Measurements from ENCODE around the gene TRPM1.

Gene TRPM1

DNA sequence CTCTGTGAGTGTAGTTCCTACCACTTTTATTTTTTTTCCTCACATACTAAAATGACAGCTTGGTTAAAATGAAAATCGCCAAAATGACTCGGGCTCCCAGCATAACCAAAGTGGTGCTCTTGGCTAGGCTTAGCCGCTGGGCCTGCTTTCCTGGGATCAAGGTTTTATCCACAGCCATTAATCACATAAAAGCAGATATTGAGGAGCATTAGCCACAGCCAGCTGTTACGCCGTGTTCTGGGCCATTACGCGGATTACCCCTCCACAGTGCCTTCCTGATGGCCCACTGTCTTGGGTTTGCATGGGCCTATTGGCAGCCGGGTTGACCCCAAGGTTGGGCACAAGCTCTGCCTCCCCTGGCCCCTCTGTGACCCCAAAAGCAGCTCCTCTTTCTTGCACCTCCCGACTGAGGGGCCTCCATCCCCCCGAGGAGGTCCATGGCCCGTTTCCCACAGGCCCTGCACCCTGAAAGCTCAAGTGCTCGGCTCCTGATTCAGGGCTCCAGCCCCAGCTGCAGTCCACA is 30.4 kb upstream of the TRPM1 start:
- no peaks in the 10 kb centered on the region for H3K27me3 ChIP-seq (ENCODE audit: insufficient read depth, insufficient read length)
- peaks cover 9% of the 10 kb centered on the region; the same call in 1 of the 2 replicates for H3K9me3 ChIP-seq (ENCODE audit: insufficient read depth, low read length)
- H3K36me3 ChIP-seq (ENCODE audit: insufficient read depth, insufficient read length, low read length), result no peaks in the 10 kb centered on the region
- no peak for DNase-seq (ENCODE audit: low read depth, low spot score)
- no peak overlapping the region for H3K4me3 ChIP-seq (ENCODE audit: insufficient read length, low read depth)
- TF ChIP-seq YY1 (IDR thresholded peaks at IDR 0.05; ENCODE audit: insufficient read depth, insufficient read length) (no peak), SUZ12 (IDR thresholded peaks at IDR 0.05; ENCODE audit: extremely low read depth, insufficient read depth, insufficient read length) (no peak), ZNF274 (IDR thresholded peaks at IDR 0.05; ENCODE audit: low read depth, low read length) (no peak)
- peaks cover 8% of the 10 kb centered on the region for H3K4me1 ChIP-seq (ENCODE audit: insufficient read depth, insufficient read length)
- H3K9ac ChIP-seq (ENCODE audit: insufficient read length, low read depth), result no peak overlapping the region

GRCh38 chr15:31130576-31131237 is 29.2 kb upstream of the TRPM1 start:
- no peak overlapping the region for H3K9ac ChIP-seq (ENCODE audit: insufficient read length, low read depth)
- DNase-seq (ENCODE audit: low read depth, low spot score), result no peak

GRCh38 chr15:31129769-31130303 is 28.3 kb upstream of the TRPM1 start:
- Histone ChIP-seq H3K27me3 (ENCODE audit: insufficient read depth, insufficient read length) (no peaks in the 10 kb centered on the region), H3K9me3 (ENCODE audit: insufficient read depth, low read length) (peaks cover 9% of the 10 kb centered on the region; the same call in 1 of the 2 replicates), H3K4me1 (ENCODE audit: insufficient read depth, insufficient read length) (peaks cover 5% of the 10 kb centered on the region), H3K4me3 (ENCODE audit: insufficient read length, low read depth) (no peak overlapping the region), H3K36me3 (ENCODE audit: insufficient read depth, insufficient read length, low read length) (no peaks in the 10 kb centered on the region), H3K9ac (ENCODE audit: insufficient read length, low read depth) (no peak overlapping the region)
- DNase-seq (ENCODE audit: low read depth, low spot score), result no peak
- TF ChIP-seq SUZ12 (IDR thresholded peaks at IDR 0.05; ENCODE audit: extremely low read depth, insufficient read depth, insufficient read length) (no peak), YY1 (IDR thresholded peaks at IDR 0.05; ENCODE audit: insufficient read depth, insufficient read length) (no peak), ZNF274 (IDR thresholded peaks at IDR 0.05; ENCODE audit: low read depth, low read length) (no peak)

More at GRCh38 chr15:31130576-31131237, 29.2 kb upstream of the TRPM1 start:
- no peaks in the 10 kb centered on the region for H3K27me3 ChIP-seq (ENCODE audit: insufficient read depth, insufficient read length)
- peaks cover 9% of the 10 kb centered on the region; the same call in 1 of the 2 replicates for H3K9me3 ChIP-seq (ENCODE audit: insufficient read depth, low read length)
- no peak for TF ChIP-seq SUZ12 (IDR thresholded peaks at IDR 0.05; ENCODE audit: extremely low read depth, insufficient read depth, insufficient read length)
- TF ChIP-seq ZNF274 (IDR thresholded peaks at IDR 0.05; ENCODE audit: low read depth, low read length), result no peak
- no peak for TF ChIP-seq YY1 (IDR thresholded peaks at IDR 0.05; ENCODE audit: insufficient read depth, insufficient read length)
- no peaks in the 10 kb centered on the region for H3K36me3 ChIP-seq (ENCODE audit: insufficient read depth, insufficient read length, low read length)
- H3K4me3 ChIP-seq (ENCODE audit: insufficient read length, low read depth), result no peak overlapping the region
- H3K4me1 ChIP-seq (ENCODE audit: insufficient read depth, insufficient read length), result peaks cover 5% of the 10 kb centered on the region

DNA sequence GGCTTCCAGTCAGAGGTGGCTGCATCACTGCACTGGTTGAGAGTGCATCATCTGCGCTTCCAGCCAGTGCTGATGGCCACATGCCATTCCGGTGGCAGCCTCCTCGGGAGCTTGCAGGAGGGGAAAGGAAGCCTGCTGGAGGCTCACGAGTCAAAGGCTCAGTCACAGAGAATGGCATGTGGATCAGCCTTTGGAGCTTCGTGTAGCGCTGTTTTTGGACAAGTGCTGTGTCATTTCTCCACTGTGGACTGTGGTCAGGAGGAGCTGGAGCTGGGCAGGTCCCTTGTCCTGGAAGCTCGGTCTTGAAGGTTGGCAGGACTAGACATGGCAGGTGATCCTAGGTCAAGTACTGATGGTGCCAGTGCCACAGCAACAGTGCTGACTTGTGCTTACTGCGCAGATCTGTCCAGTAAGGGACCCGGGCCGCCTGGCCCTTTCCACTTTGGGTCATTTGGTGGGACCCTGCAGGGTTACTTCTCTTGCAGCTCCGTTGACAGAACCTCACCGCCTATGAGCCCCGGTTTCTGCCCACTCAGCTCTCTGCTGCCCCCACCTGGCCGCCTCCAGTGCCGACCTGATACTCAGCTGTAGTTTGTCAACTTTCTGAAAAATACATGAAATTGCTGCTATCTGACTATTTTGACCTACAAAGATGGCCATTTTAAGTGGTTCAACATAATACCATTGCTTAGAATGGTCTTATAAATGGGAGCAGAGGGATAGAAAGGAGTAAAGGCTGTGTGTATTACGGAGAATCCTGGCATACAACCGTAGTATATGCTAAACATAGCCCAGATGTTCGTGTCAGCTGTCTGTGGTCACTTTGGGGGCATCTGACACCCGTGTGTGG is 27.6 kb upstream of the TRPM1 start:
- Histone ChIP-seq H3K9ac (ENCODE audit: insufficient read length, low read depth) (no peak overlapping the region), H3K4me1 (ENCODE audit: insufficient read depth, insufficient read length) (peaks cover 5% of the 10 kb centered on the region), H3K4me3 (ENCODE audit: insufficient read length, low read depth) (no peak overlapping the region), H3K9me3 (ENCODE audit: insufficient read depth, low read length) (peaks cover 6% of the 10 kb centered on the region; the same call in 1 of the 2 replicates), H3K36me3 (ENCODE audit: insufficient read depth, insufficient read length, low read length) (no peaks in the 10 kb centered on the region), H3K27me3 (ENCODE audit: insufficient read depth, insufficient read length) (no peaks in the 10 kb centered on the region)
- DNase-seq (ENCODE audit: low read depth, low spot score), result no peak
- TF ChIP-seq YY1 (IDR thresholded peaks at IDR 0.05; ENCODE audit: insufficient read depth, insufficient read length) (no peak), ZNF274 (IDR thresholded peaks at IDR 0.05; ENCODE audit: low read depth, low read length) (no peak), SUZ12 (IDR thresholded peaks at IDR 0.05; ENCODE audit: extremely low read depth, insufficient read depth, insufficient read length) (no peak)

GRCh38 chr15:31128477-31128876 is 27.0 kb upstream of the TRPM1 start:
- no peak for DNase-seq (ENCODE audit: low read depth, low spot score)
- no peak overlapping the region for H3K9ac ChIP-seq (ENCODE audit: insufficient read length, low read depth)
- H3K9me3 ChIP-seq (ENCODE audit: insufficient read depth, low read length), result no peaks in the 10 kb centered on the region
- H3K4me3 ChIP-seq (ENCODE audit: insufficient read length, low read depth), result no peak overlapping the region
- no peaks in the 10 kb centered on the region for H3K27me3 ChIP-seq (ENCODE audit: insufficient read depth, insufficient read length)
- TF ChIP-seq YY1 (IDR thresholded peaks at IDR 0.05; ENCODE audit: insufficient read depth, insufficient read length), result no peak
- no peak for TF ChIP-seq ZNF274 (IDR thresholded peaks at IDR 0.05; ENCODE audit: low read depth, low read length)
- no peak for TF ChIP-seq SUZ12 (IDR thresholded peaks at IDR 0.05; ENCODE audit: extremely low read depth, insufficient read depth, insufficient read length)
- no peaks in the 10 kb centered on the region for H3K36me3 ChIP-seq (ENCODE audit: insufficient read depth, insufficient read length, low read length)
- H3K4me1 ChIP-seq (ENCODE audit: insufficient read depth, insufficient read length), result peaks cover 5% of the 10 kb centered on the region

- Histone ChIP-seq H3K36me3 (ENCODE audit: insufficient read depth, insufficient read length, low read length) (no peaks in the 10 kb centered on the region), H3K9me3 (ENCODE audit: insufficient read depth, low read length) (no peaks in the 10 kb centered on the region), H3K4me1 (ENCODE audit: insufficient read depth, insufficient read length) (peaks cover 5% of the 10 kb centered on the region), H3K27me3 (ENCODE audit: insufficient read depth, insufficient read length) (no peaks in the 10 kb centered on the region), H3K4me3 (ENCODE audit: insufficient read length, low read depth) (no peak overlapping the region), H3K9ac (ENCODE audit: insufficient read length, low read depth) (no peak overlapping the region)
- TF ChIP-seq SUZ12 (IDR thresholded peaks at IDR 0.05; ENCODE audit: extremely low read depth, insufficient read depth, insufficient read length), result no peak
- no peak for TF ChIP-seq ZNF274 (IDR thresholded peaks at IDR 0.05; ENCODE audit: low read depth, low read length)
- no peak for TF ChIP-seq YY1 (IDR thresholded peaks at IDR 0.05; ENCODE audit: insufficient read depth, insufficient read length)
- DNase-seq (ENCODE audit: low read depth, low spot score), result no peak
Measured at GRCh38 chr15:31127596-31128261, 26.2 kb upstream of the TRPM1 start.
